DND-41 (cell line): ENCODE results near the gene LRFN2.

Experiments used
- ATAC-seq: fragments of 200-7000 bp; cut with Tn5 transposase; 3 replicates; pipeline ENCODE4 v1.9.1; 2021; ENCODE audit warnings: low read depth; ENCODE audit not compliant: insufficient read depth
- DNase-seq: peaks from one replicate; pipeline ENCODE4 v3.0.0-alpha.2; 2020
- H2AFZ ChIP-seq: 2 replicates; pipeline ENCODE4 v1.6.0; 2012; ENCODE audit warnings: low read depth, low read length
- H3K27ac ChIP-seq: 2 replicates; pipeline ENCODE4 v1.5.1; 2012; ENCODE audit warnings: low read length, inconsistent platforms
- H3K27me3 ChIP-seq: fragments of 200-600 bp; sonication (generic); 2 replicates; pipeline ENCODE4 v1.6.0; 2012; ENCODE audit warnings: low read length, mild to moderate bottlenecking, inconsistent platforms; ENCODE audit not compliant: insufficient read depth, poor library complexity
- H3K36me3 ChIP-seq: 2 replicates; pipeline ENCODE4 v1.5.1; 2012; ENCODE audit warnings: low read length, inconsistent platforms; ENCODE audit not compliant: insufficient read depth
- H3K4me1 ChIP-seq: 2 replicates; pipeline ENCODE4 v1.5.1; 2012; ENCODE audit warnings: mild to moderate bottlenecking, low read length; ENCODE audit not compliant: insufficient read depth
- H3K4me2 ChIP-seq: 2 replicates; pipeline ENCODE4 v1.6.0; 2012; ENCODE audit warnings: mild to moderate bottlenecking, moderate library complexity, low read length, inconsistent platforms; ENCODE audit not compliant: insufficient read depth
- H3K4me3 ChIP-seq, 2 experiments: fragments of 200-600 bp in 1 of 2; shearing (Covaris generic) in 1 of 2; 2 replicates each; pipeline ENCODE4 v1.5.1; 2012 to 2016; ENCODE audit warnings: inconsistent platforms in 2 of 2, low read length in 2 of 2, mild to moderate bottlenecking in 2 of 2, low read depth in 1 of 2, moderate library complexity in 1 of 2
- H3K79me2 ChIP-seq: 2 replicates; pipeline ENCODE4 v1.6.0; 2012; ENCODE audit warnings: low read length, inconsistent platforms; ENCODE audit not compliant: insufficient read depth
- H3K9ac ChIP-seq: 2 replicates; pipeline ENCODE4 v1.6.0; 2012; ENCODE audit warnings: low read depth, mild to moderate bottlenecking, inconsistent platforms, low read length, moderate library complexity
- H3K9me3 ChIP-seq: 2 replicates; pipeline ENCODE4 v1.5.1; 2012; ENCODE audit warnings: low read length, moderate library complexity, mild to moderate bottlenecking, inconsistent platforms; ENCODE audit not compliant: insufficient read depth, severe bottlenecking
- H4K20me1 ChIP-seq: 2 replicates; pipeline ENCODE4 v1.6.0; 2012; ENCODE audit warnings: low read length; ENCODE audit not compliant: insufficient read depth
- CTCF ChIP-seq: IDR thresholded peaks from 2 replicates; pipeline ENCODE4 v1.5.1; 2012; ENCODE audit warnings: borderline replicate concordance, low read length, moderate library complexity, mild to moderate bottlenecking; ENCODE audit not compliant: poor library complexity, severe bottlenecking; ENCODE audit errors: extremely low read depth
- EZH2 ChIP-seq: IDR thresholded peaks from 3 replicates; pipeline ENCODE4 v1.6.1; 2012; ENCODE audit warnings: borderline replicate concordance, low read depth, mild to moderate bottlenecking, moderate library complexity, low read length, inconsistent platforms; ENCODE audit not compliant: severe bottlenecking

The LRFN2 gene

DNA sequence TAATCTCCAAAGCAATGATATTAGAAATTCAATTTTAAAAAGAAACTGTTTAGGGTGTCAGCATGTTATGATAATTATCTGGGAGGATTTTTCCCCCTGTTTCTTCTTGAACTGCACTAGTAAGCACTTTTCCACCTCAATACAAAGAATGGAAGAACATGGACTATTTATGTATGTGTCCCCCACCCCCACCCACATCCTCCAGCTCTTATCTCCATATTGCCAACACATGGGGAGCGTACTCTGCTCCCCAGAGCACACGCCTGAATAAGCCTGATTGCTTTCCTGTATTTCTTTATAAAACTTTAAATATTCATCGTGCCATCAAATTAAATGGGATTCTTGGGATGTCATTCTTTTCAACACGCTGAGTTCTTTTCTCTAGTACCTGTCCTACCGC lies 11.4 kb upstream of the LRFN2 start:
- H3K27ac ChIP-seq = no peak overlapping the region
- H3K27me3 ChIP-seq = peaks cover 8% of the 10 kb centered on the region
- H4K20me1 ChIP-seq = no peaks in the 10 kb centered on the region
- no peaks in the 10 kb centered on the region for H3K36me3 ChIP-seq
- no peak overlapping the region for H3K9ac ChIP-seq
- no peak overlapping the region for H3K4me2 ChIP-seq
- no peak overlapping the region for H3K4me3 ChIP-seq
- H2AFZ ChIP-seq = no peak overlapping the region
- ATAC-seq (no peak), DNase-seq (no peak)
- H3K79me2 ChIP-seq = no peaks in the 10 kb centered on the region
- no peaks in the 10 kb centered on the region for H3K4me1 ChIP-seq
- H3K9me3 ChIP-seq = no peaks in the 10 kb centered on the region
- no peak for TF ChIP-seq EZH2
- no peak for TF ChIP-seq CTCF

- Histone ChIP-seq H3K4me2 (no peak overlapping the region), H3K27ac (no peak overlapping the region), H3K9me3 (no peaks in the 10 kb centered on the region), H3K9ac (no peak overlapping the region), H3K36me3 (no peaks in the 10 kb centered on the region), H3K4me3 (no peak overlapping the region), H3K79me2 (no peaks in the 10 kb centered on the region), H4K20me1 (no peaks in the 10 kb centered on the region), H3K27me3 (peaks cover 8% of the 10 kb centered on the region), H3K4me1 (no peaks in the 10 kb centered on the region), H2AFZ (no peak overlapping the region)
- ATAC-seq = no peak
- TF ChIP-seq EZH2 (no peak), CTCF (no peak)
- DNase-seq = no peak
Observed at GRCh38 chr6:40597301-40597700, 10.1 kb upstream of the LRFN2 start.

DNA sequence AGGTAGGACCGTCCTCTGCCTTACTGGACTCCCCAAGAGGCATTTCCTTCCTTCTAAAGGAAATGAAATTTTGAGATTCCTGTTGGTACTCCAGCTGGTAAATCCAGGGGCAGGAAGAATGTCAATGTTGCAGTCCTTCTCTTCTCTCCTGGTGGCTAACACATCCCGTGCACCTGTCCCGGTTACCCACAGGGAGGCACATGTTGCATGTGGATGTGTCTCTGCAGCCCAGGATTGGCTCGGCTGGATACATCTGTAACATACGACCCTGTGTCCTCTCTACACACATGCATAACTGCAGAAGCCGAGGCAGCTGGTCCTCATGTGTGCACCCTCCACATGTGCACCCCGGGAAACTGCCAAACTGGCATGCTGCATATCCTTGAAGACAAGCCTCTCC lies 1.3 kb upstream of the LRFN2 start:
- Histone ChIP-seq H2AFZ (no peak overlapping the region), H3K4me3 (no peak overlapping the region), H3K9ac (no peak overlapping the region), H3K36me3 (no peaks in the 10 kb centered on the region), H3K4me1 (peaks cover 48% of the 10 kb centered on the region), H4K20me1 (no peaks in the 10 kb centered on the region), H3K79me2 (no peaks in the 10 kb centered on the region), H3K27ac (no peak overlapping the region), H3K27me3 (peaks cover 26% of the 10 kb centered on the region), H3K4me2 (no peak overlapping the region), H3K9me3 (no peaks in the 10 kb centered on the region)
- TF ChIP-seq CTCF (no peak), EZH2 (no peak)
- no peak for DNase-seq
- ATAC-seq = no peak

DNA sequence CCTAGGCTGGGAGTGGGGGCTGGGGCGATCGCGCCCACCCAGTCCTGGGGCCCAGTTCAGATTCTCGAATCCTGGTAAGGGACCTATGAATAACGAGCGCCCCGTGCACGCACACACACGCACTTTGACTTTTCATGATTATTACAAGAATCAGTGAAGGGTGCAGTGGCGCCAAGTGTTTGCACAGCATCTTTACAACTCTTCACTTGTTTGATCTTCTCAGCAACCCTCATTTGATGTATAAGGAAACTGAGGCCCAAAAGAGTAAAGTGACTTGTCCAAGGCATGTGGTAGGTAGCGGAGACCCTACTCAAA lies 863 bp upstream of the LRFN2 start:
- no peaks in the 10 kb centered on the region for H4K20me1 ChIP-seq
- peaks cover 26% of the 10 kb centered on the region for H3K27me3 ChIP-seq
- H3K4me2 ChIP-seq = peak overlapping the region; percentile 79
- no peak overlapping the region; the same call in 1 of the 2 replicates for H3K9ac ChIP-seq
- H3K27ac ChIP-seq = no peak overlapping the region
- ATAC-seq = no peak
- TF ChIP-seq CTCF (peak; percentile 49), EZH2 (no peak)
- H3K79me2 ChIP-seq = no peaks in the 10 kb centered on the region
- no peak for DNase-seq
- peak overlapping the region; percentile 86; the same call in 1 of the 2 replicates for H2AFZ ChIP-seq
- no peaks in the 10 kb centered on the region for H3K9me3 ChIP-seq
- no peaks in the 10 kb centered on the region for H3K36me3 ChIP-seq
- peaks cover 52% of the 10 kb centered on the region for H3K4me1 ChIP-seq
- peak overlapping the region in 1 of 2 experiments; percentile 62; a peak in 1 of 4 replicates for H3K4me3 ChIP-seq
